OCI-M1 (cell line): ENCODE results near the gene EFHC2.
"Not testable (repeated sequence)": the region's sequence is repeated elsewhere in the genome, so short reads cannot be mapped to it uniquely, and the experiment has no call there.

Source experiments
- DNase-seq: peaks from one replicate; lab custom pipeline; 2025; lab: John Stamatoyannopoulos, UW

Gene EFHC2

DNA sequence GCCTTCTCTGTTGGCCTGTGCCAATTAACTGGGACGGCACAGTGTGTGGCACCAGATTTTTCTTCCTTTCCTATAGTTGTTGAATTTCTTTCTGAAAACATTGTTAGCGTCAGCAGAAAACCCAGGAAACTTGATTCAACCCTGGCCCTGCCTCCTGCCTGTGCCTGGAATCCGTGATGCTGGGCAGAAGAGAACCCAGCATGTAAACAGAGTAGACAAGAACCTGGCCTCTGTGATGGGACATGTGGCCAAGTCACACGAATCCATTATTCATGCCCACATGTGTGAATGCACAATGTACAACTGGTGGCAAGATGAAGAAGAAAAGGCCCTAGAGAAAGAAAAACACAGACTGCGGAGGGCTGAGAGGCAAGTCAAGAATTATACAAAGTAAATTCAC lies 111.4 kb downstream of the EFHC2 start:
- DNase-seq = no peak

DNA sequence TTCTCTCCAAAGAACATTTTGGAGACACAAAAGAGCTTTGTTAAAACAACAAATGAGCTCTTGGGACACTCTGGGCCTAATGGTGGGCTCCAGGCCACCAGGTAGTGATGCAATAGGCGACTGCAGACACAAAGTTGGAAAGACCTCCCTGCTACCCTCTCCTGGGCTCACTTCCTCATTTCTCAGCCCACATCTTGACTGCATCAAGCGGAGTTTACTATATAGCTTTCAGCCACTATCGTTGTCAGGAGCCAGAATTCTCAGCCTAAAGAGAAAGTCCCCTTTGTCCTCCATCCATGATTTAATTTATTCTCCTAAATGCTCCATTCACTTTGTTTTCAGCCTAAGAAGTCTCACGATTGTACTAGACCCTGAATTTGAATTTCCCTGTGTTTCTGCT lies 114.9 kb downstream of the EFHC2 start:
- peak; percentile 63 for DNase-seq

DNA sequence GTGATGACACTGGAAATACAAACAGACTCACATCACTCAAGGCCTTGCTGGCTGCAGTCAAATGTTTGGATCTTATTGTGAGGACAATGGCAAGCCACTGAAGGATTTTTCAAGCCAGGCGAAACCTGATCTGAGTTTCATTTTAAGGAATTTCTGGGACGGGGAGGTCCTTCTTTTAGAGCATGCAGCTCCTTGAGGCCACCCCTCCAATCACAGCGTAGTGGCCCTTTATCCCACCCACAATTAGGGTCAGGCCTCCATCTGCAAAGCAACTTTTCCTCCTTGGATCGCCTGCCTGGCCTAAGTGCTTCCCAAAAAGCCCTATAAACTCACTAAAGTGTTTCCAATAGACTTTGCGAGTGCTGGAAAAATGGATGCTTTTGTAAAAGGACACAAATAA lies 115.5 kb downstream of the EFHC2 start:
- no peak for DNase-seq

DNA sequence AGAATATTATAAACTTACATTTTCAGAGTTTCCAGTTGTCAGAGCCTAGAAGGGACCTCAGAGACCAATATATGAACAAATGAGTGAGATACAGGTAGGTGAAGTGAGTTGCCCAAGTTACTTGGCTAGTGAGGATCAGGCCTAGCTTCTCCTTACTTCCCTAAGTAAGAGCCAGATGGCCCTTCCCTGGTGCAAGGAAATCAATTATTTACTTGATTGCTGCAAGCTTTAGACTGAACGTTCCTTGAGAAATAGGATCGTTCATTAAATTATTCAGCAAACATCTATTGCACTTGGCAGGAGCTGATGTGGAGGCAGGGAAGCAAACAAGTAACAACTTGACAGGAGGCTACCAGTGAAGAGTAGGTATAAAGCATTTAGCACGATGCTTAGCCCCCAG lies 117.8 kb downstream of the EFHC2 start:
- no peak for DNase-seq

DNA sequence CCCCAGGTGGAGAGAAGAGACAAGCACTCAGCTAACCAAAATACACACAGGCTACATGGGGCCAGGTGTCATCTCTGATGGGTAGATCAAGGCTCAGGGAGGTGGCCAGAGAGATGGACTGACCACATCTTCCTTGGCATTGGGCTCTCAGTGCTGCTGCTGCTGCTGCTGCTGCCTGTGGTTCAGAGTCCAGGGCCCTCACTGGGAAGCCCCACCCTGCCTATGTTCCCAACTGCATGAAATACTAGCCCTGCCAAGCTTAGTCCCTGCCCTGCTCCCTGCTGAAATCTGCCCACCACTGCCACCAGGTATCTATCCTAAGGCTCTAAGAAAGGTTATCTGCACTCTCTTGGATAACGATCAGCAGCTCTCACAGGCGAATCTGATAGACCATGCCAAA lies 118.7 kb downstream of the EFHC2 start:
- no peak for DNase-seq

DNA sequence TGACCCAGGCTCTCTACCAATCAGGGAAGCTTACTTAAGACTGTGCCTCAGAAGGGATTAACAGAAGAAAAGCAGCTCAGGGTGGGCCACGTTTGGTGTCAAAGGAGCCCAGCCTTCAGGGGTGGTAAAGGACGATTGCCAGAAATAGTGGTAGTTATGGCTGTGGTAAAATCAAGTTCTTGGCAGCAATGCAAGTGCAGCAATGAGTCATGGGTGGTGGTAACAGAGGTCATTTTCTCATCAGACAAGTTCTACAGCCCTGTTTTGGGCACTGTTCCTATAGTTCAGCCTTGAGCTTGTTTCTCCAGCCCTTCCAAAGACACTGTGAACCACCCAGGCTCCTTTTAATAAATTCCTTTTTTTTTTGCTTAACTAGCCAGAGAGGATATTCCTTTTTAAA lies 120.3 kb downstream of the EFHC2 start:
- no peak for DNase-seq

DNA sequence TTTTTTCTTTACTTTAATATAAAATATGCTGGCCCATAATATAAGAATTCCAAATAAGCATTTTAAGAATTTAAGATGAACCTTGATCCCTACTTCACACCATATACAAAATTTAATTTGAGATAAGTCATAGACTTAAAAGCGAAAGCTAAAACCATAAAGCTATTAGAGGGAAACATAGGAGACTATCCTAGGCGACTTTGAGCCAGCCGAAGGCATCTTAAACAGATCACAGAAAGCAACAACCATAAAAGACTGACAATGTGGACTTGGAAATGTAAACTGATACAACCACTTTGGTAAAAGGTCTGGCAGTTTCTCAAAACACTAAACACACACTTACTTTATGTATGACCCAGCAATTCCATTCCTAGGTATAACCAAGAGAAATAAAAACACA lies 125.0 kb downstream of the EFHC2 start:
- DNase-seq = no peak

DNA sequence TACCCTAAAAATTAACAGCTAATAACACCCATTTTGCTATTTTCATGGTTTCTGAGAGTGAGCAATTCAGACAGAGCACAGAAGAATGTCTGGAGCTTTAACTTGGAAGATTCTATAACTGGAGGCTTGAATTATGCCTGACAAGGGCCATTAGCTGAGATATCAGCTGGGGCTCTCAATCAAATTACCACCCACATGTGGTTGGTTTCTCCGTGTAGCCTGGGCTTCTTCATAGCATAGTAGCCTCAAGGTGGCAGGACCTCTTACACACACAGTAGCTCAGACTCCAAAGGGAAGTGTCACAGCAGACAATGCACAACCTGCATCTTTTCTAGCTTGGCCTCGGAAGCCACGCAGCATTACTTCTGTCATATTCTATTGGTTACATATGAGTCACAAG lies 127.3 kb downstream of the EFHC2 start:
- no peak for DNase-seq

DNA sequence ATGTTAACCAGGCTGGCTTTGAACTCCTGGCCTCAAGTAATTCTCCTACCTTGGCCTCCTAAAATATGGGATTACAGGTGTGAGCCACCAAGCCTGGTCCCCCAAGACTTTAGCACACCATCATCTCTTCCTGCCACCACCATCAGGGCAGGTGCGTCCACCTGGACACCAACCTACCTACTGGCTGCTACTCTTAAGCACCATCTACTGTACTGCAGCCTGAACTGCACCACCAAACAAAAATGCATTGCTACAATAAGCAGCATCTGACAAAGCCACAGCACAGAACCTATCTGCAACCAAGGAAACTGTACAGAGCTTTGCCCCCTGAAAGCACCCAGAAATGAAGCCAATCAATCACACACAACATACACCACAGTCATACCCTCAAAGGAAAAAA lies 139.7 kb downstream of the EFHC2 start:
- DNase-seq = no peak

DNA sequence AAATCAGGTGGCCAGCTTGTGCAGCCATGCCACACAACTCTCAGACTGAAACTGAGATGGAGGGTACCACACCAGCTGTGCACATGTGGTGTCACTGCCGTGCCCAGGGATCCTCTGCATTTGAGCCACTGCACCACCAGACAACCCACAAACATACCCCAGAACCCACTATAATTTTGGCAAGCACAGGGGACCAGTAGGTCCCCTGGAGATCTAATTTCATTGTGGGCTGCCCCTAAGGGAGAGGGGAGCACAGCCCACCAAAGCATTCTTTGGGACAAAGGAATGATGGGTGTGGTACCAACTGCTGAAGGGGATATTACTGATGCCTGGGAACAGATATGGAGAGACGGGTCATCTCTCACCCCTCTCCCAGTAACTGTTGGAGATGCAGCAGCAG lies 140.9 kb downstream of the EFHC2 start:
- no peak for DNase-seq

DNA sequence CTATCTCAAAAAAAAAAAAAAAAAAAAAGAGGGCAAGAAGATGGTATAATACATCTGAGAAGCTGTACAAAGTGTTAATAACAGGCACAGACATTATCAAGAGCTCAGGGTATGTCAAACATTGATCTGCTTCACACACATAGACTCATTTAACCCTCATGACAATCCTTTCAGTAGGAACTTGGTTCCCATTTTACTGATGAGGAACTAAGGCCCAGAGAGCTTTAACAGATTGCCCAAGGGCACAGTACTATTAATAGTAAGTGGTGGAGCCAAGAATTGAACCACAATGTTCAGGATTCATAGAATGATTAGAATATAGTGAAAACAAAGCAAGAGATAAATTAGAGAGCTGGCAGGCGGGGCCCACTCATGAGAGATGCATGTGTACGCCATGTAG lies 154.4 kb downstream of the EFHC2 start:
- DNase-seq = no peak

DNA sequence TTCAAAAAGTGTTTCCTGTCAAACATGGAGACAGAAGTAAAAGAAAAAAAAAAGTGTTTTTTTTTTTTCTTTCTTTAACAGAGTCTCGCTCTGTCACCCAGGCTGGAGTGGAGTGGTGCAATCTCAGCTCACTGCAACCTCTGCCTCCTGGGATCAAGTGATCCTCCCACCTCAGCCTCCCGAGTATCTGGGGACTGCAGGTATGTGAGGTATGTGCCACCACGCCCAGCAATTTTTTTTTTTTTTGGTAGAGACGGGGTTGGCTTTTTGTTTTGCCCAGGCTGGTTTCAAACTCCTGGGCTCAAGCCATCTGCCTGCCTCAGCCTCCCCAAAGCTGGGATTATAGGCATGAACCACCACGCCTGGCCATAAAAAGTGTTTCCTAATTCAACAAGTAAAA lies 155.6 kb downstream of the EFHC2 start:
- not testable (repeated sequence) for DNase-seq

DNA sequence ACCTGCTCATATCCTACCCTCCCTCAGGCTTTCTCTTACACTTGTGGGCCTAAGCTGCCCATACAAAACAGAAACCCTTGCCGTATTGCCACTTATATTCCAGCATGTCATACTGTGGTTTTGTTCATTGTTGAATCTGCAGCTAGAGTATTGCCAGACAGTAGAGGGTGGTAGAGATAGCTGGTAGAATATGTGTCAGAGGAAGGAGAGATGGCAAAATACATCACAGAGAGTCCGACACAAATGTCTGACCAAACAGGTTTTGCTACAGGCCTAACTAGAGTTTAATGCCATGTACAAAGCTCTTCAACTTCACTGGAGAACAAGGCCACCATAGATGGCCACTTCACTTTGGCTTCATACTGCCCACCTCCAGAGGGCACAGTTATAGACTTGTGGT lies 160.1 kb downstream of the EFHC2 start:
- peak; percentile 14 for DNase-seq

DNA sequence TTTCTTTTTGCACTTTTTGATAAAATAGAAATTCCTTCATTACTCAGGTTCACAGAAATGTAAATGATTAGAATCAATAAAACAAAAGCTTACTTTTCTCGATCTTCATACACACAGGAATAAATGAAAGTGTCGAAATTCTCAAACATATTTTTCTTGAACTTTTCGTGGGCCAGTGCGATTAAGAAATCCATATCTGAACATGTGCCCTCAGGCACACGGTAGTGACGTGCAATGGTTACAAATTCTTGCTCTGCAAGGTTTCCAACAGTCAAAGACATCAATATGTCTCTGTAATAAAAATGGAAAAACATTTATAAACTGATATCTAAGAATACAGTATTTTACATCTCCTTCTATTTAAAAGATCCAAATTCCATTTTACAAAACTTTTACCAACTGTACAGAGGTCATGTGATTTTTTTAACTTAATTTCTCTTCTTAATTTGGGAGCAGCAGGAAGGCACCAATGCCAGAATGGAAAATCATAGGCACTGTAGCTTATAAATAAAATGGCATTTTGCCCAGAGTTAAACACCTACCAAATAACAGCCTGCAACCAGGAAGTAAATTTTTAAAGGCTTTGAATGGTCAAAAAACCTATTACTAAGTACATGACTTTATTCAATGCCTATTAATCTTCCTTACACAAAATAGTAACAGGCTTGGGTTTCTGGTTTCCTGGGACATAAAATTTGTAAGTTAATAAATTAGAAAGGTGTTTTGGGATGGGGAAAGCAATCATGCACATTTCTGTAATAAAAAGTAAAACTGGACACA lies 165.0 kb downstream of the EFHC2 start:
- no peak for DNase-seq

DNA sequence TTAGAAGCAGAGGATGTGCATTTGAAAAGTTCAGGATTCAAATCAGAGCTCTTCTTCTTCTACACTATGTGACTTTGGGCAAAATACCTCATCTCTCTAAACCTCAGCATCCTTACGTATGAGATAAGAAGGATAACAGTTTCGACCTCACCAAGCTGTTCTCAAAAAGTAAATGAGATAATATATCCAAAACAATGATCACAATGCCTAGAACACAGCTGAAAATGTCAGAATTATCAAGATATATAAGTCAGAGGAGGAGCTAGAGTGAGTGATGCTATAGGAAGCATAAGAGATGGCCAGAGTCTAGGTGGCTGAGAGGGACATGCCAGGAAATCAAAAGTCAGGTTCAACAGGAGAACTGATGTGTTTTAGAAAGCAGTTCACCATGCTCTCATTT lies 168.0 kb downstream of the EFHC2 start:
- no peak for DNase-seq

DNA sequence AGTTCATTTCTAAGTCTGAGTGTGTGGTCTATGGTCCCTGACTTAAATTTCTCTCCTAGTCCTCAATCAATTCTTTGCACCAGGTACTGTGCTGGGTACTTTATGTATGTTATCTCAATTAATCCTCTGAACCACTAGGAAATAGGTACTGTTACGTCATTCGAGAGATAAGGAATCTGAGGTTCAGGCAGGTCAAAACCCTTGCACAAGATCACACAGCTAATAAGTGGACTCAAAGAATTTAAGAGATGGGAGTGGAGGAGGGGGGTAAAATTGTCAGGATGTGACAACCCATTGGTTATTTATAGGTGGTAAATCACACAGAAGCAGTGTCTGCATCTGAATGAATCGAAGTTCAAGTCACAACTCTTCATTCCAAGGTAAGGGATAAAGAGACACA lies 169.4 kb downstream of the EFHC2 start:
- DNase-seq = no peak

DNA sequence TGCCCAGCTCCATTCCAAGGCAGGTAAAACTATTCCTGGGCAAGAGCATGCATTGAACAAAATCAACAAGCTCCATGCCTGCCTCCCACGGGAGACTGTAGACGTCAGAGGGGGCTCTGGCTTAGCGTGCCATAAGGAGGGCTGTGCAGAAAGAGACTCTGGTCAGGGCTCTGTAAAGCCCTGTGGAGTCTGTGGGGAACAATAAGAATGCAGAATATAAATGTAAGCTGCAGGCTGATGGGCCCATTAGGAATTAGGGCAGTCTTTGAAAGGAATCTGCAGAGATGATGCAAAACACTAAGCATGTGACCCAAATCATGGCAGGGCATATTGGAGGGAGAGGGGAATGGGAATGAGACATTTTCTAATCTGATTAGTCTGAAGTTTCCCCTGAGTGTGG lies 170.3 kb downstream of the EFHC2 start:
- no peak for DNase-seq

DNA sequence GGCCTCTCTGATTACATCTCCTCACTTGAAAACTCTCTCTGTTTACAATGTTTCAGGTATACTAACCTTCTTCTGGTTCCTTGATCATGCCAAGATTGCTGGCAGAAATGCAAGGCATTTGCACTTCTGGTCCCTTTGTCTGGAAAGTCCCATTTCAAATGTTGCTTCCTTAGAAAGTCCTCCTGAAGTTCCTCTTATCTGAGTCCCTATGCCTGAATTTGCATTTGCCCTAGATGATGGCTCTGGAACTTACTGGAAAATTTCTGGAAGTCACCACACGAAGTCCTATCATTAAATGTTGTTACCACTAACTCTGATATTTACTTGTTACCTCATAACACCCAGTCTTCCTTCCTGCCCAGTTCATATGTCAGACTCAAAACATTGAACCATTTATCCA lies 176.4 kb downstream of the EFHC2 start:
- no peak for DNase-seq

DNA sequence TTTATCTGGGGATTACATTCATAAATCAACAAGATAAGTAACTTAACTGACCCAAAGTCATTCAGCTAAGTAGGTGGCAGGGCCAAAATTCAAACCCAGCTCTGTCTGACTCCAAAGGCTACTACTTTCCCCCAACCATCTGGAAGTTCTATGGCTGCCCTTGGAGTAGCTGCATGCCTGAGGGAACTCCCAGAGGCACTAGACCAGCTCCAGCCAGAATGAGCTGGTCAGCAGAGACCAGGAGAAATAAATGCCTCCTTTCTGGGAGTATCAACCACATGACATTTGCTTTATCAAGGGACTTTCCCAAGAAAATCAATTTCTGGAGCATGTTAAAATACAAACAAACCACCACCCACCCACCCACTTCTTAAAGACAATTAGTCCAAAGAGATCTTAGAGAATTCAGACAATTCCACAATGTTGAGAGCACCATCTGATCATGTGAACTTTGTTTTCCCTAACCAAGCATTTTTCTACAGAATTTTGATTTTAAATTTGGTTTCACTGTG lies 180.5 kb downstream of the EFHC2 start:
- no peak for DNase-seq

DNA sequence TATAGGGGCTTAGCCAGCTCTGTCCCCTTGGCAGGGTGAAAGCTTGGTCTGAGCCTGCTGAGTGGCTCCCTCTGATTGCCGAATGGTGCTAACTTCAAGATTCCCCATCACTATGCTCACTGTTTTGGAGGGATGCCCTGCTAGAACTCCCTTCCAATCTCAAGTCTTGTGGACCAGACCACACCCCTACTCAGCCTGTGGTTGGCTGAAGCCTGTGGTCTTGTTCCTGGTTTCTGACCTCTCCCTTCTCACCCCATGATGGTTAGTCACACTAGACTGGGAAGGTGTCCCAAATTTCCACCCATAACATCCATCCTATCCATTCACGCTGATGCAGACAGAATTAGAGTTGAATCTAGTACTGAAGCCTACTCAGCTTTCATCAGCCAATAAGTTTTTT lies 185.6 kb downstream of the EFHC2 start:
- DNase-seq = no peak

DNA sequence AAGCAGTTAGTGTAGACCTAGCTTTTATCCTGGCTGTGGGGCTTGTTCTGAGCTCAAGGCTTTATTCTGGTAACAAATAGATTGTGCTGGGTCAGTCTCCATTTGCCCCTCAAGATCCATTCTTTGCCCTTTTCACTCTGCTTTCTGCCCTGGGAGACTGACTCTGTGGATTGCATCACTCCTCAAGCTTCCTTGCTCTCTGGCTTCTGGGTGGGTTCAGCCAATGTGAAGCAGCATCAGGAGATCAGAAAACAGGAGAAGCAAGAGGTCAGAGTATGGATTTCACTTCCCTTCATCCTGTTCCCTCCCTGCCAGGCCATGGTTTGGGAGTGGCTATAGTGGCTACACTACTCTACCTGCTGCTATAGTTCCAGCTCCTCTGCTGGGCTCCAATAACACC lies 186.2 kb downstream of the EFHC2 start:
- DNase-seq = no peak

DNA sequence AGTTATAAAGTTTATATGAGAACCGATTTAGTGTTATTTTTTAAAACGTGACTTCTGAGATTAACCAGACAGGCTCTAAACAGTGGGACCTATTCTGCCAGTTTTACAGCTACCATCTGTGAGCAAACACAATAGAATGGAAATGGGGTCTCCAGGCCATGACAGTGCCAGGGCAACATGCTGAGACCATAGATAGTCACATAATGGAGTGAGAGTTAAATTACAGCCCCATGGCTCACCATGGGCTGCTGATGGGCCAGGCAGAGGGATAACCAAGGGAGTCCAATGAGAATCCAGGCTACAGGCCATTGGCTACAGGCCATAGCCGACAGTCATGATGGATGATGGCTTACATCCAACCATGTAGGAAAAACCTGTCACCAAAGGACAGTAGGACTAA lies 186.7 kb downstream of the EFHC2 start:
- no peak for DNase-seq

DNA sequence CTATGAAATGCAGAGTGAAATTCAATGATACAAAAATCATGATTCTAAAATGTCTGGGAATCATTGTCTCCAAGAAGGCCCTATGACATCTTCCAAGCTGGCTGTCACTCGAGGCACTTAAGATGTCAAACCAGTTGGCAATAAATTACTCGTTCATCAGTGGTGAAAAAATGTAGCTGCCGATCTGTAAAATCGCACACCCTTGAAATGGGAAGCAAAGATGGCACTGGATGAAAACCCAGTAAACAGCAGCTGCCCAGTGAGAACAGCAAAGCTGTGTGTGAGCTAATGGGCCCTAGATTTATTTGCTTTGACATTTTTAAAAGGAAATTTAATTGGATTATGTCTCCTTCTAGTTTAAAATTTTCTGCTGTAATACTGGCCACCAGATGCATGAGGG lies 188.3 kb downstream of the EFHC2 start:
- DNase-seq = no peak

DNA sequence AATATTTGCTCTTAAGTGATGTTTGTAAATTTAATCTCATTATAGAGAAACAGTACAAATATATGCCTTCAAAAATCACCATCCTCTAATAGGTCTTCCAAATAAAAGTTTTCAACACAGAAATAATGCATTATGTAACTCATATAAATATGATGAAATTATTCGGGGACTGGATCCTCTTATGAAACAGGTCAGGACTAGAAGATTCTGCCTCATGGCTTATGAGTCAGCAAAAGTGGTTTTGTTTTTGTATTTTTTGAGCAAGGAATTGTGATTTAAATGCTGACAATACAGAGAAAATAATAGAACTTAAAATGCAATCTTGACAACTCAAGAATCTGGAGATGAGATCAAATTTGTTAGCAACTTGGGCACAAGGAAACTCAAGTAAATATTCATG lies 190.6 kb downstream of the EFHC2 start:
- DNase-seq = peak; percentile 57
